GM12878 (cell line): Measurements from ENCODE around the gene ITPKA. TPM values are rescaled to one million over a fixed set of nuclear protein-coding genes. Genes with fewer than 3 reads are reported as not detected.

Source experiments
- ATAC-seq: fragments of 200-7000 bp; cut with Tn5 transposase; 3 replicates; pipeline ENCODE4 v1.9.1; 2020; ENCODE audit warnings: mild to moderate bottlenecking, moderate library complexity
- BruUV-seq: library from RNA; stranded (reverse); fragments of 400-500 nt; replicated peaks from 2 replicates; lab custom pipeline; 2021; lab: Mats Ljungman, UMichigan
- CTCF ChIA-PET: fragments of 300-600 bp; sonication (Branson Sonifier 250); formaldehyde crosslinking; extraction: SDS; loops from one replicate; lab custom pipeline; 2021; ENCODE audit warnings: inconsistent platforms; lab: Yijun Ruan, JAX
- POLR2A ChIA-PET: fragments of 350-600 bp; formaldehyde crosslinking; extraction: SDS; loops from one replicate; lab custom pipeline; 2021; ENCODE audit warnings: inconsistent platforms; lab: Charles Lee
- RAD21 ChIA-PET: fragments of 300-600 bp; sonication (Branson Sonifier 250); formaldehyde crosslinking; loops from one replicate; lab custom pipeline; 2023; ENCODE audit warnings: antibody characterized with exemption; ENCODE audit not compliant: unreplicated experiment; lab: Charles Lee
- SMC1A ChIA-PET: fragments of 300-600 bp; sonication (Branson Sonifier 250); formaldehyde crosslinking; loops from one replicate; lab custom pipeline; 2023; ENCODE audit not compliant: unreplicated experiment, uncharacterized antibody; lab: Charles Lee
- DNase-seq: peaks from one replicate; pipeline ENCODE4 v3.0.0-alpha.2; 2011; ENCODE audit warnings: low read depth, low spot score
- FAIRE-seq: peaks from 3 replicates; lab custom pipeline; 2011; peaks lifted over from hg19 to GRCh38; lab: Jason Lieb, UNC
- H2AFZ ChIP-seq: 2 replicates; pipeline ENCODE4 v1.6.0; 2011; ENCODE audit warnings: low read depth, low read length, control low read depth; ENCODE audit not compliant: control insufficient read depth
- H3K27ac ChIP-seq: 2 replicates; pipeline ENCODE4 v1.5.1; 2011; ENCODE audit warnings: control low read depth; ENCODE audit not compliant: control insufficient read depth, insufficient read depth
- H3K27me3 ChIP-seq, 2 experiments: replicated peaks in 1 of 2; 2 replicates each; pipeline versions ENCODE4 v1.6.0 to v1.6.1; 2011; ENCODE audit warnings: low read length in 1 of 2; ENCODE audit not compliant: control insufficient read depth in 2 of 2, insufficient read depth in 2 of 2
- H3K36me3 ChIP-seq, 2 experiments: 2 replicates each; pipeline ENCODE4 v1.5.1; 2011; ENCODE audit warnings: low read length in 1 of 2; ENCODE audit not compliant: control insufficient read depth in 2 of 2, insufficient read depth in 2 of 2
- H3K4me1 ChIP-seq: 2 replicates; pipeline ENCODE4 v1.6.1; 2011; ENCODE audit warnings: mild to moderate bottlenecking, low read length, moderate library complexity, mixed read lengths; ENCODE audit not compliant: control insufficient read depth, insufficient read depth
- H3K4me2 ChIP-seq: 2 replicates; pipeline ENCODE4 v1.6.0; 2011; ENCODE audit warnings: control low read depth; ENCODE audit not compliant: control insufficient read depth, insufficient read depth
- H3K4me3 ChIP-seq: fragments of 200-600 bp; sonication (generic); 2 replicates; pipeline ENCODE4 v1.5.1; 2016
- H3K79me2 ChIP-seq: 2 replicates; pipeline ENCODE4 v1.6.0; 2011; ENCODE audit warnings: low read length; ENCODE audit not compliant: control insufficient read depth, insufficient read depth
- H3K9ac ChIP-seq: 2 replicates; pipeline ENCODE4 v1.8.0; 2011; ENCODE audit warnings: low read length, control low read depth, mixed read lengths; ENCODE audit not compliant: control insufficient read depth, insufficient read depth
- H3K9me3 ChIP-seq: replicated peaks from 3 replicates; pipeline ENCODE4 v1.5.1; 2011; ENCODE audit warnings: mild to moderate bottlenecking, low read length; ENCODE audit not compliant: control insufficient read depth, insufficient read depth
- H4K20me1 ChIP-seq: 2 replicates; pipeline ENCODE4 v1.6.0; 2011; ENCODE audit not compliant: control insufficient read depth, insufficient read depth
- BHLHE40 ChIP-seq, 2 experiments: fragments of 450-650 bp in 1 of 2; IDR thresholded peaks; 2 replicates each; pipeline ENCODE4 v1.6.1; 2011 to 2017; ENCODE audit warnings: low read depth in 2 of 2, borderline replicate concordance in 1 of 2, improper control_type of control experiment in 1 of 2, low read length in 1 of 2, mild to moderate bottlenecking in 1 of 2
- CHD4 ChIP-seq: fragments of 200-600 bp; sonication (generic); IDR thresholded peaks from 2 replicates; pipeline ENCODE4 v1.6.1; 2016; ENCODE audit warnings: mild to moderate bottlenecking
- SIN3A ChIP-seq: IDR thresholded peaks from 2 replicates; pipeline ENCODE4 v1.6.1; 2012; ENCODE audit warnings: low read depth, low read length, improper control_type of control experiment
- TARDBP ChIP-seq: IDR thresholded peaks from 2 replicates; pipeline ENCODE4 v1.6.1; 2016; ENCODE audit warnings: borderline replicate concordance
- WGBS: methylation state at CpG from one replicate; pipeline ENCODE4 v1.1.6; 2016; ENCODE audit warnings: low lambda C conversion rate; ENCODE audit not compliant: insufficient replicate concordance, insufficient coverage; ENCODE audit errors: missing lambda C conversion rate; 5-methylcytosine and 5-hydroxymethylcytosine counted together
- in situ Hi-C: fragments of 300-500 bp; cut with MboI; formaldehyde crosslinking; loops from 9 replicates; pipeline ENCODE4 v1.14.3; 2018; ENCODE audit warnings: mixed read lengths
- intact Hi-C: fragments of 100-400 bp; cut with micrococcal nuclease; formaldehyde crosslinking; loops from one replicate; pipeline ENCODE4 v1.14.2; 2022; ENCODE audit not compliant: unreplicated experiment
- polyA plus RNA-seq, 11 experiments: library from polyadenylated mRNA; depleted of rRNA in 4 of 11; unstranded in 6 of 11; stranded (reverse) in 5 of 11; fragments of >200 nt; fragmentation: Nextera tagmentation in 4 of 11; fragmentation: Illumina TruSeq in 1 of 11; extraction: Ambion mirVana in 4 of 11; extraction: Trizol in 1 of 11; gene quantifications; 1 replicate in 1 of 11; 2 replicates in 10 of 11; pipeline versions ENCODE4 v1.2.1 to v1.2.3, GENCODE V29; 2011 to 2016; ENCODE audit warnings: inconsistent platforms in 2 of 11, missing spikeins in 2 of 11, low read depth in 1 of 11
- total RNA-seq, 4 experiments: library from RNA; depleted of rRNA in 3 of 4; stranded (reverse); fragments of >200 nt in 3 of 4; fragmentation: Illumina TruSeq in 1 of 4; extraction: Trizol in 1 of 4; gene quantifications; 2 replicates each; pipeline versions ENCODE4 v1.2.1 to v1.2.3, GENCODE V29; 2013 to 2021

Gene ITPKA
- total and polyA plus RNA-seq, 10 of the 15 experiments (the other 5 are each of a cell fraction or from before 2014, with no cell fraction given), result 0.04 to 1.5 (median 0.49) TPM; not detected in 1

- no peak for FAIRE-seq
- Histone ChIP-seq H4K20me1 (no peaks in the 10 kb centered on the region), H2AFZ (no peak overlapping the region), H3K4me3 (no peak overlapping the region), H3K36me3 (no peaks in the 10 kb centered on the region), H3K4me1 (peaks cover 23% of the 10 kb centered on the region), H3K4me2 (peak overlapping the region; percentile 96), H3K9ac (no peak overlapping the region), H3K27me3 (peaks cover 5 to 20% of the 10 kb centered on the region in 2 experiments), H3K9me3 (no peaks in the 10 kb centered on the region), H3K79me2 (no peaks in the 10 kb centered on the region), H3K27ac (no peak overlapping the region)
- 19% methylated on average over 38 of the region's 49 CpGs for WGBS
- ChIA-PET RAD21 (no interaction called here), CTCF (no interaction called here), POLR2A (no interaction called here), SMC1A (no interaction called here)
- no TSS peak for BruUV-seq
- intact Hi-C loops, result no loop called here
- DNase-seq, result no peak
- no peak for TF ChIP-seq BHLHE40 (IDR thresholded peaks at IDR 0.05; ENCODE audit: borderline replicate concordance in 1 of 2, low read depth in 2 of 2, low read length in 1 of 2)
- TF ChIP-seq TARDBP, result no peak
- TF ChIP-seq CHD4, result no peak
- no peak for TF ChIP-seq SIN3A
- in situ Hi-C loops, result no loop called here
- peak; percentile 20 for ATAC-seq
Measured at GRCh38 chr15:41511899-41512369, 18.3 kb downstream of the ITPKA start.

DNA sequence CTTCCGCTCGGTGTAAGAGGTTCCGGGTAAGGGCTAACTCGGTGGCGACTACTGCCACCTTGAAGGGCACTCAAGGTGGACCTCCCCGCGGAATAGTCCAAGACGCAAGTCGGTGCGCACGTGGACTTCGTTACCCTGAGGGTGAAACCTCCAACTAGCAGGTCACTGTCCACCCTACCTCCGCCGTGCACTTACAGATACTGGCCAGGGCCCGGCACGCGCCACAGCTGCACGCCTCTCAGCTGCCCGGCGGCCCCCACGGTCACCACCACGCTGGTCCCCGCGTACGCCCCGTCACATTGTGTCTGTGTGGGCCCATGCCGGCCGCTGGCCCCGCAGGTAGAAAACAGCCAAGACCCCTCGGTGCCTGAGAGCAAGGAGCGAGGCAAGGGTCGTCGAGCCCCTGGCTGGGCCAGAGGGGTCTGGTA lies 18.9 kb downstream of the ITPKA start:
- H3K4me1 ChIP-seq, result peaks cover 23% of the 10 kb centered on the region
- H3K9ac ChIP-seq, result no peak overlapping the region
- SMC1A ChIA-PET, result interaction anchor here (1.4 to 2.6 kb wide), 2 partner anchors 30 to 47 kb away, joined by 4 to 11 read pairs; no protein-coding TSS in a partner anchor
- H3K27me3 ChIP-seq, result peaks cover 5 to 20% of the 10 kb centered on the region in 2 experiments
- no peak for DNase-seq
- H2AFZ ChIP-seq, result no peak overlapping the region; the same call in 1 of the 2 replicates
- ATAC-seq, result peak; percentile 11
- no peaks in the 10 kb centered on the region for H4K20me1 ChIP-seq
- no peak for TF ChIP-seq CHD4
- 0 out of 4 replicates have a peak, but pooled peaks of 1 of the 2 experiments have one; percentile 36 for TF ChIP-seq BHLHE40 (IDR thresholded peaks at IDR 0.05; ENCODE audit: borderline replicate concordance in 1 of 2, low read depth in 2 of 2, low read length in 1 of 2)
- BruUV-seq, result no TSS peak
- H3K9me3 ChIP-seq, result no peaks in the 10 kb centered on the region
- no peak overlapping the region for H3K27ac ChIP-seq
- CTCF ChIA-PET, result interaction anchor here (1.6 kb wide), 1 partner anchor 11 kb away, joined by 3 read pairs; no protein-coding TSS in a partner anchor
- POLR2A ChIA-PET, result no interaction called here
- peak overlapping the region; percentile 96 for H3K4me2 ChIP-seq
- H3K79me2 ChIP-seq, result no peaks in the 10 kb centered on the region
- WGBS, result 42% methylated on average over 29 of the region's 33 CpGs
- H3K36me3 ChIP-seq, result 0 out of 4 replicates have a peak, but pooled peaks cover 0 to 3% of the 10 kb centered on the region in 2 experiments
- RAD21 ChIA-PET, result interaction anchor here (2.6 kb wide), 1 partner anchor 47 kb away, joined by 11 read pairs; no protein-coding TSS in a partner anchor
- in situ Hi-C loops, result no loop called here
- peak overlapping the region; percentile 67 for H3K4me3 ChIP-seq
- FAIRE-seq, result no peak
- intact Hi-C loops, result no loop called here
